WERI-Rb-1 (cell line): ENCODE measurements around the gene TMEM88.
A peak's percentile ranks its signal among the peaks of the same experiment; 100 is the strongest.

Source experiments
- DNase-seq: peaks from one replicate; pipeline ENCODE4 v3.0.0-alpha.2; 2020
- H3K27ac ChIP-seq: fragments of 250-450 bp; sonication (Bioruptor Pico); 2 replicates; pipeline ENCODE4 v1.5.1; 2020; ENCODE audit warnings: mild to moderate bottlenecking, moderate library complexity
- H3K27me3 ChIP-seq: fragments of 250-450 bp; sonication (Bioruptor Pico); 2 replicates; pipeline ENCODE4 v1.5.1; 2021; ENCODE audit warnings: mild to moderate bottlenecking, low read depth, moderate library complexity; ENCODE audit not compliant: insufficient read depth, severe bottlenecking
- H3K36me3 ChIP-seq: fragments of 250-450 bp; sonication (Bioruptor Pico); 2 replicates; pipeline ENCODE4 v1.5.1; 2020; ENCODE audit warnings: mild to moderate bottlenecking, moderate library complexity
- H3K4me3 ChIP-seq: 2 replicates; pipeline ENCODE4 v1.5.1; 2011; ENCODE audit warnings: low read depth, mild to moderate bottlenecking, control low read depth, low read length
- H3K9me3 ChIP-seq: fragments of 250-450 bp; sonication (Bioruptor Pico); 2 replicates; pipeline ENCODE4 v1.5.1; 2021; ENCODE audit warnings: mild to moderate bottlenecking, moderate library complexity; ENCODE audit not compliant: severe bottlenecking
- CTCF ChIP-seq: IDR thresholded peaks from 2 replicates; pipeline ENCODE4 v1.5.1; 2011; ENCODE audit warnings: low read depth, mild to moderate bottlenecking, control low read depth, inconsistent platforms, low read length

The TMEM88 gene

GRCh38 chr17:7841396-7841914, 13.4 kb upstream of the TMEM88 start:
- no peaks in the 10 kb centered on the region for H3K27me3 ChIP-seq
- peaks cover 7% of the 10 kb centered on the region for H3K36me3 ChIP-seq
- peak overlapping the region; percentile 89 for H3K27ac ChIP-seq
- peak overlapping the region; percentile 58 for H3K4me3 ChIP-seq
- DNase-seq, result peak; percentile 75
- TF ChIP-seq CTCF, result peak; percentile 19; the same call in 1 of the 2 replicates
- no peaks in the 10 kb centered on the region for H3K9me3 ChIP-seq

- Histone ChIP-seq H3K36me3 (peaks cover 10% of the 10 kb centered on the region), H3K4me3 (peak overlapping the region; percentile 58), H3K9me3 (no peaks in the 10 kb centered on the region), H3K27ac (peak overlapping the region; percentile 89), H3K27me3 (no peaks in the 10 kb centered on the region)
- peak; percentile 94 for DNase-seq
- TF ChIP-seq CTCF, result no peak
Measured at GRCh38 chr17:7841915-7842379, 12.9 kb upstream of the TMEM88 start.

- Histone ChIP-seq H3K36me3 (peaks cover 14% of the 10 kb centered on the region), H3K27ac (peak overlapping the region; percentile 89)
- DNase-seq, result no peak
Measured at GRCh38 chr17:7842380-7843256, 12.2 kb upstream of the TMEM88 start.

GRCh38 chr17:7843257-7843535, 11.7 kb upstream of the TMEM88 start:
- DNase-seq, result no peak
- Histone ChIP-seq H3K9me3 (no peaks in the 10 kb centered on the region), H3K27ac (peak overlapping the region; percentile 91), H3K36me3 (peaks cover 16% of the 10 kb centered on the region), H3K27me3 (no peaks in the 10 kb centered on the region), H3K4me3 (peak overlapping the region; percentile 58)
- TF ChIP-seq CTCF, result no peak

More at GRCh38 chr17:7842380-7843256, 12.2 kb upstream of the TMEM88 start:
- no peak for TF ChIP-seq CTCF
- no peaks in the 10 kb centered on the region for H3K9me3 ChIP-seq
- H3K27me3 ChIP-seq, result no peaks in the 10 kb centered on the region
- H3K4me3 ChIP-seq, result peak overlapping the region; percentile 58

- no peak for TF ChIP-seq CTCF
- H3K4me3 ChIP-seq, result peak overlapping the region; percentile 58
- H3K9me3 ChIP-seq, result no peaks in the 10 kb centered on the region
- peak; percentile 81 for DNase-seq
- H3K36me3 ChIP-seq, result peaks cover 18% of the 10 kb centered on the region
- no peaks in the 10 kb centered on the region for H3K27me3 ChIP-seq
- peak overlapping the region; percentile 91 for H3K27ac ChIP-seq
Measured at GRCh38 chr17:7843536-7844291, 11.2 kb upstream of the TMEM88 start.
